ENCODE results near the gene CACHD1. TPM values are rescaled to one million over a fixed set of nuclear protein-coding genes. Genes with fewer than 3 reads are reported as not detected.

Gene CACHD1
- polyA plus RNA-seq, 4 donors, result 49.6 to 62.6 (median 58.8) TPM

GRCh38 chr1:64631346-64632034 lies 161.6 kb downstream of the CACHD1 start:
- no peak for DNase-seq (ENCODE audit: low read depth in 4 of 4, low spot score in 2 of 4)

- no peak for DNase-seq (ENCODE audit: low read depth in 4 of 4, low spot score in 2 of 4)
Observed at GRCh38 chr1:64632936-64633335, 163.0 kb downstream of the CACHD1 start.

- DNase-seq (ENCODE audit: low read depth in 4 of 4, low spot score in 2 of 4), result no peak
Observed at GRCh38 chr1:64645735-64646134, 175.8 kb downstream of the CACHD1 start.

GRCh38 chr1:64650411-64650810 lies 180.5 kb downstream of the CACHD1 start:
- DNase-seq (ENCODE audit: low read depth in 4 of 4, low spot score in 2 of 4), result no peak

GRCh38 chr1:64651841-64652240 lies 181.9 kb downstream of the CACHD1 start:
- DNase-seq (ENCODE audit: low read depth in 4 of 4, low spot score in 2 of 4), result no peak

GRCh38 chr1:64653466-64653865 lies 183.5 kb downstream of the CACHD1 start:
- DNase-seq (ENCODE audit: low read depth in 4 of 4, low spot score in 2 of 4), result no peak

- DNase-seq (ENCODE audit: low read depth in 4 of 4, low spot score in 2 of 4), result no peak
Observed at GRCh38 chr1:64654519-64655341, 184.8 kb downstream of the CACHD1 start.

- no peak for DNase-seq (ENCODE audit: low read depth in 4 of 4, low spot score in 2 of 4)
Observed at GRCh38 chr1:64655861-64656260, 185.9 kb downstream of the CACHD1 start.

- no peak for DNase-seq (ENCODE audit: low read depth in 4 of 4, low spot score in 2 of 4)
Observed at GRCh38 chr1:64659478-64660138, 189.7 kb downstream of the CACHD1 start.

- no peak for DNase-seq (ENCODE audit: low read depth in 4 of 4, low spot score in 2 of 4)
Observed at GRCh38 chr1:64663668-64664067, 193.7 kb downstream of the CACHD1 start.

GRCh38 chr1:64664299-64664698 lies 194.4 kb downstream of the CACHD1 start:
- DNase-seq (ENCODE audit: low read depth in 4 of 4, low spot score in 2 of 4), result no peak

- no peak for DNase-seq (ENCODE audit: low read depth in 4 of 4, low spot score in 2 of 4)
Observed at GRCh38 chr1:64669098-64669675, 199.3 kb downstream of the CACHD1 start.

- no peak for DNase-seq (ENCODE audit: low read depth in 4 of 4, low spot score in 2 of 4)
Observed at GRCh38 chr1:64675718-64676345, 205.9 kb downstream of the CACHD1 start.

GRCh38 chr1:64676386-64676785 lies 206.5 kb downstream of the CACHD1 start:
- no peak for DNase-seq (ENCODE audit: low read depth in 4 of 4, low spot score in 2 of 4)

GRCh38 chr1:64677532-64677931 lies 207.6 kb downstream of the CACHD1 start:
- DNase-seq (ENCODE audit: low read depth in 4 of 4, low spot score in 2 of 4), result no peak

GRCh38 chr1:64678366-64678765 lies 208.4 kb downstream of the CACHD1 start:
- DNase-seq (ENCODE audit: low read depth in 4 of 4, low spot score in 2 of 4), result no peak

GRCh38 chr1:64679177-64679576 lies 209.2 kb downstream of the CACHD1 start:
- DNase-seq (ENCODE audit: low read depth in 4 of 4, low spot score in 2 of 4), result no peak

- no peak for DNase-seq (ENCODE audit: low read depth in 4 of 4, low spot score in 2 of 4)
Observed at GRCh38 chr1:64680599-64680998, 210.7 kb downstream of the CACHD1 start.

GRCh38 chr1:64681043-64681442 lies 211.1 kb downstream of the CACHD1 start:
- DNase-seq (ENCODE audit: low read depth in 4 of 4, low spot score in 2 of 4), result no peak

- no peak for DNase-seq (ENCODE audit: low read depth in 4 of 4, low spot score in 2 of 4)
Observed at GRCh38 chr1:64683419-64683818, 213.5 kb downstream of the CACHD1 start.

GRCh38 chr1:64685217-64685616 lies 215.3 kb downstream of the CACHD1 start:
- DNase-seq (ENCODE audit: low read depth in 4 of 4, low spot score in 2 of 4), result no peak

Measured in left renal cortex interstitium (tissue), 4 donors.